MCF 10A (cell line): Measurements from ENCODE around the gene CACNG4. TPM values are rescaled to one million over a fixed set of nuclear protein-coding genes. Genes with fewer than 3 reads are reported as not detected.

ENCODE experiments used
- BruUV-seq: library from RNA; stranded (reverse); fragments of 400-500 nt; replicated peaks from 2 replicates; lab custom pipeline; 2021; lab: Mats Ljungman, UMichigan
- CTCF ChIA-PET: fragments of 300-600 bp; sonication (Branson Sonifier 250); formaldehyde crosslinking; extraction: SDS; loops from one replicate; lab custom pipeline; 2021; ENCODE audit warnings: antibody characterized with exemption, inconsistent platforms; lab: Yijun Ruan, JAX
- POLR2A ChIA-PET: fragments of 300-600, 350-650 bp; sonication (Branson Sonifier 250); formaldehyde crosslinking; extraction: SDS; loops from one replicate; lab custom pipeline; 2020; ENCODE audit warnings: antibody characterized with exemption, inconsistent platforms; lab: Yijun Ruan, JAX
- DNase-seq: peaks from one replicate; pipeline ENCODE4 v3.0.0-alpha.2; 2018; ENCODE audit not compliant: unreplicated experiment
- H3K27ac Mint-ChIP-seq: one replicate; pipeline ENCODE4 v1.8.0; 2022; ENCODE audit warnings: mild to moderate bottlenecking, low read depth, mixed read lengths; ENCODE audit not compliant: unreplicated experiment
- H3K27me3 Mint-ChIP-seq: one replicate; pipeline ENCODE4 v1.8.0; 2022; ENCODE audit warnings: mixed read lengths; ENCODE audit not compliant: insufficient read depth, unreplicated experiment
- H3K36me3 Mint-ChIP-seq: one replicate; pipeline ENCODE4 v1.8.0; 2022; ENCODE audit warnings: mild to moderate bottlenecking, moderate library complexity, mixed read lengths; ENCODE audit not compliant: insufficient read depth, unreplicated experiment
- H3K4me1 Mint-ChIP-seq: one replicate; pipeline ENCODE4 v1.8.0; 2022; ENCODE audit warnings: mixed read lengths; ENCODE audit not compliant: insufficient read depth, unreplicated experiment
- H3K4me3 Mint-ChIP-seq: one replicate; pipeline ENCODE4 v1.8.0; 2022; ENCODE audit warnings: mild to moderate bottlenecking, moderate library complexity, mixed read lengths; ENCODE audit not compliant: unreplicated experiment
- H3K9me3 Mint-ChIP-seq: one replicate; pipeline ENCODE4 v1.8.0; 2022; ENCODE audit warnings: mixed read lengths; ENCODE audit not compliant: unreplicated experiment
- intact Hi-C: fragments of 100-400 bp; cut with micrococcal nuclease; formaldehyde crosslinking; loops from 2 replicates; pipeline ENCODE4 v1.14.1; 2022
- total RNA-seq: library from RNA; stranded (reverse); gene quantifications from 2 replicates; pipeline ENCODE4 v1.2.3, GENCODE V29; 2022
- TF ChIP-seq, protein P1 (sequence below): fragments of 200-600 bp; IDR thresholded peaks from one replicate; pipeline ENCODE4 v1.8.0; 2022; ENCODE audit warnings: antibody characterized with exemption, mild to moderate bottlenecking; ENCODE audit not compliant: unreplicated experiment

CACNG4 gene
- total RNA-seq, 1 experiment from 2014 or later: not detected

DNA sequence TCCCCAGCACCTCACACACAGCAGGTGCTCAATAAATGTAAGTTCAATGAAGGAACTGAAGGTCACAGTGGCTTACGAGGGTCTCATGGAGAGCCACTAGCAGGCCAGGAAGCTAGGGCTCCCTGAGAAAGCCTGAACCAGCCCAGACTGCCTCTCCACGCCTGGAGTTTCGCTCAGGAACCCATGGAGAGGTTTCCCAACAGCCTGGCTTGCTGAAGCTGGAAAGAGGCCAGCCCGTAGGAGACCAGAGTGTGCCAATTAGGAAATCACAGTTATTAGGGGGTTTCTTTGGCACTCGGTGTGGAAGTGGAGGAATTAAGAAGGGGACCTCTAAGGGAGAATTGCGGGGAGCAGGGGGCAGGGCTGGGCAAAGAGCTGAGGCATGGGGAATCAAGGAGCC is 43.6 kb downstream of the CACNG4 start:
- intact Hi-C loops: no loop called here
- ChIA-PET POLR2A (no interaction called here), CTCF (interaction anchor here (0.7 kb wide), 1 partner anchor 15 kb away, joined by 5 read pairs; no protein-coding TSS in a partner anchor)
- Mint-ChIP-seq H3K27ac (no peak overlapping the region), H3K4me3 (no peak overlapping the region), H3K36me3 (no peaks in the 10 kb centered on the region), H3K27me3 (peaks cover 80% of the 10 kb centered on the region), H3K9me3 (no peaks in the 10 kb centered on the region), H3K4me1 (no peaks in the 10 kb centered on the region)
- DNase-seq: peak; percentile 28
- TF ChIP-seq, protein P1, sequence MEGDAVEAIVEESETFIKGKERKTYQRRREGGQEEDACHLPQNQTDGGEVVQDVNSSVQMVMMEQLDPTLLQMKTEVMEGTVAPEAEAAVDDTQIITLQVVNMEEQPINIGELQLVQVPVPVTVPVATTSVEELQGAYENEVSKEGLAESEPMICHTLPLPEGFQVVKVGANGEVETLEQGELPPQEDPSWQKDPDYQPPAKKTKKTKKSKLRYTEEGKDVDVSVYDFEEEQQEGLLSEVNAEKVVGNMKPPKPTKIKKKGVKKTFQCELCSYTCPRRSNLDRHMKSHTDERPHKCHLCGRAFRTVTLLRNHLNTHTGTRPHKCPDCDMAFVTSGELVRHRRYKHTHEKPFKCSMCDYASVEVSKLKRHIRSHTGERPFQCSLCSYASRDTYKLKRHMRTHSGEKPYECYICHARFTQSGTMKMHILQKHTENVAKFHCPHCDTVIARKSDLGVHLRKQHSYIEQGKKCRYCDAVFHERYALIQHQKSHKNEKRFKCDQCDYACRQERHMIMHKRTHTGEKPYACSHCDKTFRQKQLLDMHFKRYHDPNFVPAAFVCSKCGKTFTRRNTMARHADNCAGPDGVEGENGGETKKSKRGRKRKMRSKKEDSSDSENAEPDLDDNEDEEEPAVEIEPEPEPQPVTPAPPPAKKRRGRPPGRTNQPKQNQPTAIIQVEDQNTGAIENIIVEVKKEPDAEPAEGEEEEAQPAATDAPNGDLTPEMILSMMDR: no peak
- no TSS peak for BruUV-seq

DNA sequence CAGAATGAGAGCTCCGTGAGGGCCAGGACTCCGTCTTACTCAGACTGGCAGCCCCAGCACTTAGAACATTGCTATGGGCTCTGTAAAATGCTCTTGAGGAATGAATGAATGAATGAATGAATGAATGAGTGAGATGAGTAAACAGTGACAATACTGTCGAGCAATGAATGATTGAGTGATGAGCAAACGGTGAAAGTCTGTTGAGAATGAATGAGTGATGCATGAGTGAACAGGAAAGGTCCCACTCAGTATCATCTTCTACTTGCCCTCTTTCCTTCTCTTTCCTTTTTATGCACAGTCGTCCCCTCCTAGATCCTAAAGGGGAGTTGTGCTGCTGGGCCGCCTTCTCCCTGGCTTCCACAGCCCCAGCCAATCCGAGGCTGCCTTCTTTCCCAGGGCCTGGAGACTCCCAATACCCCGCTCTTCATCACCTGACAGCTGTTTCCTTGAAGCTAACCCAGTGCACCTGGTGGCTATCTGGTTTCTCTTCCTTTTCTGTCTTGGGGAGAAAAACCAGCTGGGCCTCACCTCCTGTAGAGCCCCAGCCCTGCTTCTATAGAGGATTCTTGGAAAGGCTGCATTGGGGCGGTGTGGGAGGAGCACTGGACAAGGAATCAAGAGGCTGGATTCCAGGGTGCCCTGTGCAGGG is 47.1 kb downstream of the CACNG4 start:
- no peaks in the 10 kb centered on the region for H3K9me3 Mint-ChIP-seq
- no TSS peak for BruUV-seq
- DNase-seq: no peak
- intact Hi-C loops: no loop called here
- peaks cover 66% of the 10 kb centered on the region for H3K27me3 Mint-ChIP-seq
- no peaks in the 10 kb centered on the region for H3K36me3 Mint-ChIP-seq
- H3K4me3 Mint-ChIP-seq: no peak overlapping the region
- ChIA-PET POLR2A (no interaction called here), CTCF (interaction anchor here (0.6 kb wide), 1 partner anchor 14 kb away, joined by 3 read pairs; no protein-coding TSS in a partner anchor)
- TF ChIP-seq, protein P1: no peak
- H3K27ac Mint-ChIP-seq: no peak overlapping the region
- no peaks in the 10 kb centered on the region for H3K4me1 Mint-ChIP-seq

DNA sequence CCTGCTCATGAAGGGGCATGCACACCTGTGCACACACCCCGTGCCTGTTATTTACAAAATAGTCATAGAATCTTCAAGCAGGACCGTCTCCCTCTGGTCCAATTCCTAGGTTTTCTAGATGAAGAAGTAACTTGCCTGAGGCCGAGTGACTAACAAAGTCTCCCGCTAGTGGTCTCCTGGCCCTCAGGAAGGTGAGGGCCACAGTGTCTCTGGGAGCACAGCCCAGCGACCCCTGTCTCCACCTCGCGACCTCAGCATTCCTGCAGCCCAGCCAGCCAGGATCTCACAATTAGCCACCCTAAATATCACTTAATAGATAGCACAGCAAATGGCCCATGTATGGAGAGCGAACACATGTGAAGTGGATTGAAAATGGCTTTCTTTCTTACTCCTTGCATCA is 49.4 kb downstream of the CACNG4 start:
- CTCF ChIA-PET: no interaction called here
- no peaks in the 10 kb centered on the region for H3K4me1 Mint-ChIP-seq
- H3K27ac Mint-ChIP-seq: no peak overlapping the region
- H3K27me3 Mint-ChIP-seq: peaks cover 45% of the 10 kb centered on the region
- intact Hi-C loops: no loop called here
- DNase-seq: no peak
- H3K4me3 Mint-ChIP-seq: no peak overlapping the region
- no peaks in the 10 kb centered on the region for H3K9me3 Mint-ChIP-seq
- BruUV-seq: no TSS peak
- no peaks in the 10 kb centered on the region for H3K36me3 Mint-ChIP-seq
- TF ChIP-seq, protein P1: no peak
- POLR2A ChIA-PET: no interaction called here

DNA sequence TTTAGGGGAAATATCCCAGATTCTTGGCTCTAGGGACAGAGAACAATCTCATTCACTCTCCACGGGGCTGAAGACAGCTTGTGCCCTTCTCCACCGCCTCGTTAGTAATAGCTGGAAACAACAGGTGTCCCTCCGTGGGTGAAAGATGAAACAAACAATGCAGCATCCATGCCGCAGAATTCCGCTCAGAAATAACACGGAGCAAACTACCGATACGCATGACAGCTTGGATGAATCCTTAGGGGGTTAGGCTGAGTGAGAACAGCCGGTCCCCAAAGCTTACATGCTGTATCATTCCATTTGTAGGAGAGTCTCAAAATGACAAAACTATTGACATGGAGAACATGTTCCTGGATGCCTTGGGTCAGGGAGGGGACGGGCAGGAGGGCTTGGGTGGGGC is 50.5 kb downstream of the CACNG4 start:
- TF ChIP-seq, protein P1: no peak
- Mint-ChIP-seq H3K4me3 (no peak overlapping the region), H3K36me3 (no peaks in the 10 kb centered on the region), H3K4me1 (no peaks in the 10 kb centered on the region), H3K27me3 (peaks cover 35% of the 10 kb centered on the region), H3K27ac (no peak overlapping the region), H3K9me3 (no peaks in the 10 kb centered on the region)
- no TSS peak for BruUV-seq
- POLR2A ChIA-PET: no interaction called here
- intact Hi-C loops: no loop called here
- CTCF ChIA-PET: no interaction called here
- no peak for DNase-seq
